Esophagus muscularis mucosa (tissue), 4 donors: ENCODE measurements around the gene LPO. TPM values are rescaled to one million over a fixed set of nuclear protein-coding genes. Genes with fewer than 3 reads are reported as not detected.

Experiments used
- DNase-seq: peaks from one replicate; pipeline ENCODE4 v3.0.0-alpha.2; 2017; ENCODE audit errors: extremely low spot score
- H3K27ac ChIP-seq, 4 donors: fragments of 200-600 bp; sonication (generic); replicated peaks in 1 of 4; 1 replicate in 3 of 4; 2 replicates in 1 of 4; pipeline ENCODE4 v1.5.1; 2016 to 2019; ENCODE audit warnings: mild to moderate bottlenecking in 1 of 4
- H3K27me3 ChIP-seq, 4 donors: fragments of 200-600 bp; sonication (generic); one replicate each; pipeline versions ENCODE4 v1.5.1 to v1.6.0; 2016 to 2019
- H3K36me3 ChIP-seq, 4 donors: fragments of 200-600 bp; sonication (generic); one replicate each; pipeline ENCODE4 v1.5.1; 2016 to 2019
- H3K4me1 ChIP-seq, 4 donors: fragments of 200-600 bp; sonication (generic); one replicate each; pipeline ENCODE4 v1.5.1; 2016 to 2019
- H3K4me3 ChIP-seq, 4 donors: fragments of 200-600 bp; sonication (generic); 1 replicate in 2 of 4; 2 replicates in 2 of 4; pipeline ENCODE4 v1.5.1; 2016 to 2019; ENCODE audit warnings: mild to moderate bottlenecking in 4 of 4, moderate library complexity in 1 of 4
- H3K9me3 ChIP-seq, 4 donors: fragments of 200-600 bp; sonication (generic); 1 replicate in 3 of 4; 2 replicates in 1 of 4; pipeline ENCODE4 v1.5.1; 2016 to 2019
- CTCF ChIP-seq, 3 experiments: fragments of 200-600 bp in 2 of 3; fragments of 450-650 bp in 1 of 3; sonication (generic) in 2 of 3; IDR thresholded peaks; one replicate each; pipeline ENCODE4 v1.5.1; 2017 to 2019; ENCODE audit warnings: antibody characterized with exemption in 3 of 3, mild to moderate bottlenecking in 2 of 3, moderate library complexity in 1 of 3
- EP300 ChIP-seq: sonication (generic); formaldehyde crosslinking; IDR thresholded peaks from one replicate; pipeline ENCODE4 v1.6.1; 2017; ENCODE audit warnings: antibody characterized with exemption
- POLR2A ChIP-seq: fragments of 450-650 bp; IDR thresholded peaks from one replicate; pipeline ENCODE4 v1.6.1; 2017; ENCODE audit warnings: antibody characterized with exemption, moderate library complexity, mild to moderate bottlenecking, low read depth
- POLR2AphosphoS5 ChIP-seq, 2 donors: sonication (generic); formaldehyde crosslinking; IDR thresholded peaks; one replicate each; pipeline ENCODE4 v1.6.1; 2017; ENCODE audit warnings: antibody characterized with exemption in 2 of 2
- WGBS: methylation state at CpG from one replicate; pipeline ENCODE4 v1.1.5; 2018; 5-methylcytosine and 5-hydroxymethylcytosine counted together
- intact Hi-C: fragments of 100-400 bp; cut with DNase I; formaldehyde crosslinking; loops from one replicate; pipeline ENCODE4 v1.15.1; 2023
- total RNA-seq, 4 donors: library from RNA; depleted of rRNA; stranded (reverse); fragments of >200 nt; gene quantifications; one replicate each; pipeline versions ENCODE4 v1.1.0 to v1.2.1, GENCODE V29; 2016

The LPO gene
- total RNA-seq, 4 donors from 2014 or later = not detected

- peak; percentile 97 for DNase-seq
- WGBS = 3% methylated on average over 34 of the region's 56 CpGs
- intact Hi-C loops = no loop called here
- Histone ChIP-seq H3K9me3 (no peaks in the 10 kb centered on the region), H3K4me3 (peak within 1 kb of the TSS; percentile 67 to 85 (median 73)), H3K27ac (peak within 1 kb of the TSS; percentile 72 to 83 (median 78)), H3K4me1 (peaks cover 7 to 15% (median 10%) of the 10 kb centered on the region in 4 donors), H3K36me3 (peaks cover 5 to 28% (median 19%) of the 10 kb centered on the region in 4 donors), H3K27me3 (no peaks in the 10 kb centered on the region)
- TF ChIP-seq POLR2AphosphoS5 (IDR thresholded peaks at IDR 0.05) = peak; percentile 84 to 96
- peak; percentile 49 to 88 (median 69) for TF ChIP-seq CTCF (IDR thresholded peaks at IDR 0.05)
- no peak for TF ChIP-seq POLR2A
- TF ChIP-seq EP300 = no peak
Observed at GRCh38 chr17:58219007-58219788, 19.2 kb upstream of the LPO start, which contains the start of gene MKS1. TSS of gene MKS1 (minus strand) at chr17:58219255. CDS start at chr17:58219230, 25 bp downstream.

- intact Hi-C loops = no loop called here
- DNase-seq = no peak
- Histone ChIP-seq H3K27me3 (no peaks in the 10 kb centered on the region), H3K9me3 (no peaks in the 10 kb centered on the region), H3K4me1 (peaks cover 7 to 15% (median 10%) of the 10 kb centered on the region in 4 donors), H3K36me3 (peaks cover 0 to 22% (median 15%) of the 10 kb centered on the region in 4 donors), H3K4me3 (peak overlapping the region; percentile 67 to 85 (median 73)), H3K27ac (peak overlapping the region; percentile 72 to 83 (median 78))
- TF ChIP-seq EP300 (no peak), CTCF (IDR thresholded peaks at IDR 0.05) (no peak), POLR2A (no peak), POLR2AphosphoS5 (IDR thresholded peaks at IDR 0.05) (no peak)
- 60% methylated on average over 7 of the region's 7 CpGs for WGBS
Observed at GRCh38 chr17:58219789-58220183, 18.6 kb upstream of the LPO start.

- WGBS = 52% methylated on average over 1 of the region's 1 CpG
- no peak for TF ChIP-seq CTCF (IDR thresholded peaks at IDR 0.05)
- no peak for TF ChIP-seq EP300
- no peak for TF ChIP-seq POLR2AphosphoS5 (IDR thresholded peaks at IDR 0.05)
- TF ChIP-seq POLR2A = no peak
- Histone ChIP-seq H3K27me3 (no peaks in the 10 kb centered on the region), H3K36me3 (no peaks in the 10 kb centered on the region), H3K27ac (no peak overlapping the region), H3K9me3 (no peaks in the 10 kb centered on the region), H3K4me3 (no peak overlapping the region), H3K4me1 (peaks cover 7 to 9% (median 8%) of the 10 kb centered on the region in 4 donors)
- intact Hi-C loops = no loop called here
- DNase-seq = no peak
Observed at GRCh38 chr17:58224315-58224714, 14.1 kb upstream of the LPO start.

GRCh38 chr17:58227733-58228132 is 10.7 kb upstream of the LPO start:
- H3K27ac ChIP-seq = no peak overlapping the region
- H3K4me1 ChIP-seq = no peaks in the 10 kb centered on the region
- no peaks in the 10 kb centered on the region for H3K36me3 ChIP-seq
- WGBS = 81% methylated on average over 3 of the region's 3 CpGs
- DNase-seq = no peak
- intact Hi-C loops = no loop called here
- TF ChIP-seq POLR2A = no peak
- no peak for TF ChIP-seq POLR2AphosphoS5 (IDR thresholded peaks at IDR 0.05)
- no peak for TF ChIP-seq CTCF (IDR thresholded peaks at IDR 0.05)
- no peak for TF ChIP-seq EP300
- H3K27me3 ChIP-seq = peaks cover 0 to 18% (median 0%) of the 10 kb centered on the region in 4 donors
- no peak overlapping the region for H3K4me3 ChIP-seq
- H3K9me3 ChIP-seq = no peaks in the 10 kb centered on the region
